ENCODE results near the gene OR8B2.

DNA sequence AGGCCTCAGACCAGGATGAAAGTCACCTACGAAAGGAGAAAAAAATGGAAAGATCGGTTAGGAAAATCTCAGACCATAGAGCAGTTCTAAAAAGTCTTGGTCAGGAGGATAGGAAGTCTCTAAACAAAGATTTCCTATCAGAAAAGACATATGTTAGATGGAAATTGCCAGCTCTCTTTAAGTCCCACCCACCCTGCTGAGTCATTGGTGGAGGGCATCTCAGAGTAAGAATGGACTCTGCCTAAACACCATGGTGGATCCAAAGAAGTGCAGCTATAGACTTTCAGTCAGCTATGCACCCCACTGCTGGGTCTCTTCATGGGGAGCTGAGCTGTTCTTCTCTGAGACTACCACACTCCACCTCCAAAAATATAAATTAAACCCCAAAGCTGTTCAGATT, 3.7 kb downstream of the OR8B2 start:
- TF ChIP-seq FOXM1 (IDR thresholded peaks at IDR 0.05; ENCODE audit: borderline replicate concordance, low read depth), result no peak
- TF ChIP-seq, protein P1, sequence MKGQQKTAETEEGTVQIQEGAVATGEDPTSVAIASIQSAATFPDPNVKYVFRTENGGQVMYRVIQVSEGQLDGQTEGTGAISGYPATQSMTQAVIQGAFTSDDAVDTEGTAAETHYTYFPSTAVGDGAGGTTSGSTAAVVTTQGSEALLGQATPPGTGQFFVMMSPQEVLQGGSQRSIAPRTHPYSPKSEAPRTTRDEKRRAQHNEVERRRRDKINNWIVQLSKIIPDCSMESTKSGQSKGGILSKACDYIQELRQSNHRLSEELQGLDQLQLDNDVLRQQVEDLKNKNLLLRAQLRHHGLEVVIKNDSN (IDR thresholded peaks at IDR 0.05), result no peak
- TF ChIP-seq, protein P2, sequence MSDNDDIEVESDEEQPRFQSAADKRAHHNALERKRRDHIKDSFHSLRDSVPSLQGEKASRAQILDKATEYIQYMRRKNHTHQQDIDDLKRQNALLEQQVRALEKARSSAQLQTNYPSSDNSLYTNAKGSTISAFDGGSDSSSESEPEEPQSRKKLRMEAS (IDR thresholded peaks at IDR 0.05), result no peak
- no peak for TF ChIP-seq TAF1 (IDR thresholded peaks at IDR 0.05; ENCODE audit: low read depth)
- TF ChIP-seq EGR1 (IDR thresholded peaks at IDR 0.05), result no peak
- TF ChIP-seq CREB1 (IDR thresholded peaks at IDR 0.05; ENCODE audit: low read depth), result no peak
- TF ChIP-seq YY1 (IDR thresholded peaks at IDR 0.05; ENCODE audit: low read depth), result no peak
- TF ChIP-seq, protein P3, sequence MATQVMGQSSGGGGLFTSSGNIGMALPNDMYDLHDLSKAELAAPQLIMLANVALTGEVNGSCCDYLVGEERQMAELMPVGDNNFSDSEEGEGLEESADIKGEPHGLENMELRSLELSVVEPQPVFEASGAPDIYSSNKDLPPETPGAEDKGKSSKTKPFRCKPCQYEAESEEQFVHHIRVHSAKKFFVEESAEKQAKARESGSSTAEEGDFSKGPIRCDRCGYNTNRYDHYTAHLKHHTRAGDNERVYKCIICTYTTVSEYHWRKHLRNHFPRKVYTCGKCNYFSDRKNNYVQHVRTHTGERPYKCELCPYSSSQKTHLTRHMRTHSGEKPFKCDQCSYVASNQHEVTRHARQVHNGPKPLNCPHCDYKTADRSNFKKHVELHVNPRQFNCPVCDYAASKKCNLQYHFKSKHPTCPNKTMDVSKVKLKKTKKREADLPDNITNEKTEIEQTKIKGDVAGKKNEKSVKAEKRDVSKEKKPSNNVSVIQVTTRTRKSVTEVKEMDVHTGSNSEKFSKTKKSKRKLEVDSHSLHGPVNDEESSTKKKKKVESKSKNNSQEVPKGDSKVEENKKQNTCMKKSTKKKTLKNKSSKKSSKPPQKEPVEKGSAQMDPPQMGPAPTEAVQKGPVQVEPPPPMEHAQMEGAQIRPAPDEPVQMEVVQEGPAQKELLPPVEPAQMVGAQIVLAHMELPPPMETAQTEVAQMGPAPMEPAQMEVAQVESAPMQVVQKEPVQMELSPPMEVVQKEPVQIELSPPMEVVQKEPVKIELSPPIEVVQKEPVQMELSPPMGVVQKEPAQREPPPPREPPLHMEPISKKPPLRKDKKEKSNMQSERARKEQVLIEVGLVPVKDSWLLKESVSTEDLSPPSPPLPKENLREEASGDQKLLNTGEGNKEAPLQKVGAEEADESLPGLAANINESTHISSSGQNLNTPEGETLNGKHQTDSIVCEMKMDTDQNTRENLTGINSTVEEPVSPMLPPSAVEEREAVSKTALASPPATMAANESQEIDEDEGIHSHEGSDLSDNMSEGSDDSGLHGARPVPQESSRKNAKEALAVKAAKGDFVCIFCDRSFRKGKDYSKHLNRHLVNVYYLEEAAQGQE (IDR thresholded peaks at IDR 0.05; ENCODE audit: low read depth), result no peak
